Endothelial cell of umbilical vein (primary cell): ENCODE measurements around the gene NOXA1. TPM values are rescaled to one million over a fixed set of nuclear protein-coding genes. Genes with fewer than 3 reads are reported as not detected.

Source experiments
- BruUV-seq: library from RNA; stranded (reverse); fragments of 400-500 nt; replicated peaks from 2 replicates; lab custom pipeline; 2021; lab: Mats Ljungman, UMichigan
- CTCF ChIA-PET: fragments of 300-600, 350-600 bp; sonication (Branson Sonifier 250); formaldehyde crosslinking; loops from one replicate; lab custom pipeline; 2021; ENCODE audit warnings: antibody characterized with exemption, inconsistent platforms; lab: Charles Lee
- POLR2A ChIA-PET: fragments of 300-600, 350-600 bp; sonication (Branson Sonifier 250); formaldehyde crosslinking; loops from one replicate; lab custom pipeline; 2021; ENCODE audit warnings: antibody characterized with exemption, inconsistent platforms; lab: Charles Lee
- DNase-seq: peaks from one replicate; pipeline ENCODE4 v3.0.0-alpha.2; 2011; ENCODE audit warnings: low read depth, low spot score
- FAIRE-seq: peaks from 2 replicates; lab custom pipeline; 2011; peaks lifted over from hg19 to GRCh38; lab: Jason Lieb, UNC
- H2AFZ ChIP-seq: 2 replicates; pipeline ENCODE4 v1.6.0; 2012; ENCODE audit warnings: low read depth, low read length, control low read depth, inconsistent platforms
- H3K27ac ChIP-seq: 2 replicates; pipeline ENCODE4 v1.5.1; 2011; ENCODE audit warnings: low read depth, mild to moderate bottlenecking, control low read depth, low read length, moderate library complexity; ENCODE audit not compliant: insufficient read depth
- H3K27me3 ChIP-seq, 2 experiments: 2 replicates each; pipeline versions ENCODE4 v1.6.0 to v1.6.1; 2011; ENCODE audit warnings: low read length in 2 of 2, mixed read lengths in 1 of 2; ENCODE audit not compliant: control insufficient read depth in 2 of 2, insufficient read depth in 2 of 2
- H3K36me3 ChIP-seq, 2 experiments: 2 replicates in 1 of 2; 3 replicates in 1 of 2; pipeline ENCODE4 v1.5.1; 2011; ENCODE audit warnings: low read length in 2 of 2, mild to moderate bottlenecking in 1 of 2, moderate library complexity in 1 of 2; ENCODE audit not compliant: control insufficient read depth in 2 of 2, insufficient read depth in 2 of 2; ENCODE audit errors: extremely low read depth in 1 of 2
- H3K4me1 ChIP-seq: 3 replicates; pipeline ENCODE4 v1.5.1; 2011; ENCODE audit warnings: mild to moderate bottlenecking, low read length; ENCODE audit not compliant: control insufficient read depth, insufficient read depth; ENCODE audit errors: extremely low read depth
- H3K4me2 ChIP-seq: 2 replicates; pipeline ENCODE4 v1.6.1; 2011; ENCODE audit warnings: low read length, control low read depth, mixed read lengths; ENCODE audit not compliant: insufficient read depth
- H3K4me3 ChIP-seq, 3 experiments: fragments of 200-600 bp in 1 of 3; sonication (generic), shearing (Covaris generic) in 1 of 3; replicated peaks in 1 of 3; 2 replicates each; pipeline ENCODE4 v1.5.1; 2011 to 2016; ENCODE audit warnings: control low read depth in 3 of 3, low read length in 3 of 3, mild to moderate bottlenecking in 2 of 3, inconsistent platforms in 1 of 3, low read depth in 1 of 3, moderate library complexity in 1 of 3; ENCODE audit not compliant: insufficient read depth in 1 of 3
- H3K79me2 ChIP-seq: 2 replicates; pipeline ENCODE4 v1.6.0; 2012; ENCODE audit warnings: low read length, inconsistent platforms; ENCODE audit not compliant: control insufficient read depth, insufficient read depth
- H3K9ac ChIP-seq: replicated peaks from 2 replicates; pipeline ENCODE3; 2011; ENCODE audit warnings: low read length, control low read depth; ENCODE audit not compliant: insufficient read depth; ENCODE audit errors: extremely low read depth
- H3K9me1 ChIP-seq: replicated peaks from 3 replicates; pipeline ENCODE4 v1.6.0; 2011; ENCODE audit warnings: mild to moderate bottlenecking, low read length; ENCODE audit not compliant: control insufficient read depth, insufficient read depth; ENCODE audit errors: extremely low read depth
- H3K9me3 ChIP-seq: replicated peaks from 2 replicates; pipeline ENCODE4 v1.5.1; 2012; ENCODE audit warnings: low read length, inconsistent platforms; ENCODE audit not compliant: control insufficient read depth, insufficient read depth
- H4K20me1 ChIP-seq: replicated peaks from 2 replicates; pipeline ENCODE3; 2011; ENCODE audit warnings: mild to moderate bottlenecking, low read length; ENCODE audit not compliant: control insufficient read depth, insufficient read depth; ENCODE audit errors: extremely low read depth
- EZH2 ChIP-seq: IDR thresholded peaks from 2 replicates; pipeline ENCODE4 v1.6.1; 2012; ENCODE audit warnings: borderline replicate concordance, low read depth, mild to moderate bottlenecking, moderate library complexity, low read length, inconsistent platforms; ENCODE audit not compliant: severe bottlenecking
- GATA2 ChIP-seq: IDR thresholded peaks from 2 replicates; pipeline ENCODE4 v1.7.0; 2011; ENCODE audit warnings: low read depth, mild to moderate bottlenecking, moderate library complexity, mixed read lengths, low read length; ENCODE audit not compliant: insufficient read length, insufficient read depth
- JUN ChIP-seq: IDR thresholded peaks from 2 replicates; pipeline ENCODE4 v1.6.1; 2011; ENCODE audit warnings: borderline replicate concordance, low read depth; ENCODE audit not compliant: insufficient read length, insufficient read depth
- MYC ChIP-seq: IDR thresholded peaks from one replicate; pipeline ENCODE4 v1.6.1; 2011; ENCODE audit warnings: mild to moderate bottlenecking, low read depth, low read length
- POLR2AphosphoS5 ChIP-seq: IDR thresholded peaks from 2 replicates; pipeline ENCODE4 v1.6.1; 2012; ENCODE audit warnings: low read depth, mild to moderate bottlenecking, control low read depth, low read length, moderate library complexity; ENCODE audit not compliant: insufficient read depth
- dilution Hi-C: fragments of 300-500 bp; cut with MboI; formaldehyde crosslinking; loops from one replicate; pipeline ENCODE4 v1.15.0; 2019; ENCODE audit warnings: low sequenced_read_pairs; ENCODE audit not compliant: extremely low pct_ligation_motif_present
- intact Hi-C: fragments of 100-400 bp; cut with micrococcal nuclease; formaldehyde crosslinking; loops from one replicate; pipeline ENCODE4 v1.10.0; 2022
- polyA plus RNA-seq, 4 experiments: library from polyadenylated mRNA; depleted of rRNA in 3 of 4; stranded (reverse) in 3 of 4; unstranded in 1 of 4; fragments of >200 nt; gene quantifications; 2 replicates each; pipeline versions ENCODE4 v1.2.1 to v1.2.3, GENCODE V29; 2011 to 2012; ENCODE audit warnings: missing spikeins in 1 of 4
- total RNA-seq: library from RNA; stranded (reverse); gene quantifications from 2 replicates; pipeline ENCODE4 v1.2.3, GENCODE V29; 2021
- TF ChIP-seq, protein P1 (sequence below), 2 donors: IDR thresholded peaks; 1 replicate in 1 of 2; 2 replicates in 1 of 2; pipeline ENCODE4 v1.5.1; 2011; ENCODE audit warnings: low read length in 2 of 2, mild to moderate bottlenecking in 2 of 2, moderate library complexity in 2 of 2, control low read depth in 1 of 2, inconsistent platforms in 1 of 2, low read depth in 1 of 2; ENCODE audit not compliant: insufficient read depth in 1 of 2; ENCODE audit errors: extremely low read depth in 1 of 2
- TF ChIP-seq, protein P2 (sequence below): IDR thresholded peaks from 2 replicates; pipeline ENCODE4 v1.6.1; 2011; ENCODE audit not compliant: insufficient read depth, insufficient read length

The NOXA1 gene
- total and polyA plus RNA-seq, 2 donors (not counting 3 experiments of a cell fraction or from before 2014, with no cell fraction given): 0.40 to 0.91 TPM

DNA sequence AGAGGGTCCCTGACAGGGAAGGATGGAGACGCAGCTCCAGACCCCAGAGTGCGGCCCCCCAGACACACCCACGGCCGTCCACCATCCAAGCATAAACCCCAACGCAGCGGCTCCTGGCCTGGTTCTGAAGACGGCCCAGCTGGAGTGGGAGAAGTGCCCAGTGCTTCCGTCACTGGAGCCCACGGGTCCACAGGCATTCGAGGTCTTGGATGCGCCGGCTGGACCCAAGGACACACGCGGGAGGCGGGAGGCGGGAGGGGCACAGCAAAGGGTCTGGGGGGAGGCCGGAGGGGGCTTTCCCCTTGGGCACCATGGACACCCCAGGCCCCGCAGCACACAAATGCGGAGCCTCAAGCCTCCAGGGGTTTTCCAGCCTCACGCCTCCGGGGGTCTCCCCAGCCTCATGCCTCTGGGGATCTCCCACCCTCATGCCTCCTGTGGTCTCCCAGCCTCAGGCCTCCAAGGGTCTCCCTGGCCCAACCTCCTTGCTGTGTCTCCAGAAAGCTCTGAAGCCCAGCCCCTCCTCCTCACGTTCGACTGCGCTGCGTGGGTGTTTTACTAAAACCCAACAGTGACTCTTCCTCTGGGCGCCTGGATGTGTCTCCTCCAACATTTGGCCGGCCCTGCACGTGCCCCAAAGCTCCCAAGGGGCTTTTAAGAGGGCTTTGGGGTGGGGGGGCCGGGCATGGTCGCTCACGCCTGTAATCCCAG, 15.4 kb upstream of the NOXA1 start:
- peaks cover 4% of the 10 kb centered on the region for H3K79me2 ChIP-seq
- no peaks in the 10 kb centered on the region for H3K27me3 ChIP-seq
- DNase-seq (no peak), FAIRE-seq (no peak)
- H3K9me3 ChIP-seq: no peaks in the 10 kb centered on the region
- no peaks in the 10 kb centered on the region for H3K36me3 ChIP-seq
- H3K9ac ChIP-seq: peak overlapping the region; percentile 20
- H3K27ac ChIP-seq: no peak overlapping the region
- H3K4me3 ChIP-seq: no peak overlapping the region
- TF ChIP-seq, protein P1, sequence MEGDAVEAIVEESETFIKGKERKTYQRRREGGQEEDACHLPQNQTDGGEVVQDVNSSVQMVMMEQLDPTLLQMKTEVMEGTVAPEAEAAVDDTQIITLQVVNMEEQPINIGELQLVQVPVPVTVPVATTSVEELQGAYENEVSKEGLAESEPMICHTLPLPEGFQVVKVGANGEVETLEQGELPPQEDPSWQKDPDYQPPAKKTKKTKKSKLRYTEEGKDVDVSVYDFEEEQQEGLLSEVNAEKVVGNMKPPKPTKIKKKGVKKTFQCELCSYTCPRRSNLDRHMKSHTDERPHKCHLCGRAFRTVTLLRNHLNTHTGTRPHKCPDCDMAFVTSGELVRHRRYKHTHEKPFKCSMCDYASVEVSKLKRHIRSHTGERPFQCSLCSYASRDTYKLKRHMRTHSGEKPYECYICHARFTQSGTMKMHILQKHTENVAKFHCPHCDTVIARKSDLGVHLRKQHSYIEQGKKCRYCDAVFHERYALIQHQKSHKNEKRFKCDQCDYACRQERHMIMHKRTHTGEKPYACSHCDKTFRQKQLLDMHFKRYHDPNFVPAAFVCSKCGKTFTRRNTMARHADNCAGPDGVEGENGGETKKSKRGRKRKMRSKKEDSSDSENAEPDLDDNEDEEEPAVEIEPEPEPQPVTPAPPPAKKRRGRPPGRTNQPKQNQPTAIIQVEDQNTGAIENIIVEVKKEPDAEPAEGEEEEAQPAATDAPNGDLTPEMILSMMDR (IDR thresholded peaks at IDR 0.05; ENCODE audit: extremely low read depth in 1 of 2, insufficient read depth in 1 of 2, low read depth in 1 of 2, low read length in 2 of 2): no peak
- TF ChIP-seq POLR2AphosphoS5 (no peak), MYC (no peak), EZH2 (no peak), JUN (no peak), GATA2 (no peak)
- TF ChIP-seq, protein P2, sequence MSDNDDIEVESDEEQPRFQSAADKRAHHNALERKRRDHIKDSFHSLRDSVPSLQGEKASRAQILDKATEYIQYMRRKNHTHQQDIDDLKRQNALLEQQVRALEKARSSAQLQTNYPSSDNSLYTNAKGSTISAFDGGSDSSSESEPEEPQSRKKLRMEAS: no peak
- H3K4me2 ChIP-seq: no peak overlapping the region
- no TSS peak for BruUV-seq
- ChIA-PET POLR2A (no interaction called here), CTCF (interaction anchor here (1.1 to 4.6 kb wide), 5 partner anchors 15 to 121 kb away, joined by 3 to 36 read pairs (median 5); partner anchors contain the start of genes EXD3, NOXA1 and NRARP)
- intact Hi-C loops (loop anchor here (1.0 to 2.0 kb wide), 4 partner anchors 38 to 111 kb away; partner anchors contain the start of gene NRARP), dilution Hi-C loops (no loop called here)
- no peaks in the 10 kb centered on the region for H3K9me1 ChIP-seq
- peaks cover 31% of the 10 kb centered on the region for H3K4me1 ChIP-seq
- H2AFZ ChIP-seq: no peak overlapping the region
- H4K20me1 ChIP-seq: no peaks in the 10 kb centered on the region
